Endothelial cell of umbilical vein (primary cell): ENCODE results near the gene DMD. TPM values are rescaled to one million over a fixed set of nuclear protein-coding genes. Genes with fewer than 3 reads are reported as not detected.

Experiments used
- BruUV-seq: library from RNA; stranded (reverse); fragments of 400-500 nt; replicated peaks from 2 replicates; lab custom pipeline; 2021; lab: Mats Ljungman, UMichigan
- CTCF ChIA-PET: fragments of 300-600, 350-600 bp; sonication (Branson Sonifier 250); formaldehyde crosslinking; loops from one replicate; lab custom pipeline; 2021; ENCODE audit warnings: antibody characterized with exemption, inconsistent platforms; lab: Charles Lee
- POLR2A ChIA-PET: fragments of 300-600, 350-600 bp; sonication (Branson Sonifier 250); formaldehyde crosslinking; loops from one replicate; lab custom pipeline; 2021; ENCODE audit warnings: antibody characterized with exemption, inconsistent platforms; lab: Charles Lee
- DNase-seq: peaks from one replicate; pipeline ENCODE4 v3.0.0-alpha.2; 2011; ENCODE audit warnings: low read depth, low spot score
- FAIRE-seq: peaks from 2 replicates; lab custom pipeline; 2011; peaks lifted over from hg19 to GRCh38; lab: Jason Lieb, UNC
- H2AFZ ChIP-seq: 2 replicates; pipeline ENCODE4 v1.6.0; 2012; ENCODE audit warnings: low read depth, low read length, control low read depth, inconsistent platforms
- H3K27ac ChIP-seq: 2 replicates; pipeline ENCODE4 v1.5.1; 2011; ENCODE audit warnings: low read depth, mild to moderate bottlenecking, control low read depth, low read length, moderate library complexity; ENCODE audit not compliant: insufficient read depth
- H3K27me3 ChIP-seq, 2 experiments: 2 replicates each; pipeline versions ENCODE4 v1.6.0 to v1.6.1; 2011; ENCODE audit warnings: low read length in 2 of 2, mixed read lengths in 1 of 2; ENCODE audit not compliant: control insufficient read depth in 2 of 2, insufficient read depth in 2 of 2
- H3K36me3 ChIP-seq, 2 experiments: 2 replicates in 1 of 2; 3 replicates in 1 of 2; pipeline ENCODE4 v1.5.1; 2011; ENCODE audit warnings: low read length in 2 of 2, mild to moderate bottlenecking in 1 of 2, moderate library complexity in 1 of 2; ENCODE audit not compliant: control insufficient read depth in 2 of 2, insufficient read depth in 2 of 2; ENCODE audit errors: extremely low read depth in 1 of 2
- H3K4me1 ChIP-seq: 3 replicates; pipeline ENCODE4 v1.5.1; 2011; ENCODE audit warnings: mild to moderate bottlenecking, low read length; ENCODE audit not compliant: control insufficient read depth, insufficient read depth; ENCODE audit errors: extremely low read depth
- H3K4me2 ChIP-seq: 2 replicates; pipeline ENCODE4 v1.6.1; 2011; ENCODE audit warnings: low read length, control low read depth, mixed read lengths; ENCODE audit not compliant: insufficient read depth
- H3K4me3 ChIP-seq, 3 experiments: fragments of 200-600 bp in 1 of 3; sonication (generic), shearing (Covaris generic) in 1 of 3; replicated peaks in 1 of 3; 2 replicates each; pipeline ENCODE4 v1.5.1; 2011 to 2016; ENCODE audit warnings: control low read depth in 3 of 3, low read length in 3 of 3, mild to moderate bottlenecking in 2 of 3, inconsistent platforms in 1 of 3, low read depth in 1 of 3, moderate library complexity in 1 of 3; ENCODE audit not compliant: insufficient read depth in 1 of 3
- H3K79me2 ChIP-seq: 2 replicates; pipeline ENCODE4 v1.6.0; 2012; ENCODE audit warnings: low read length, inconsistent platforms; ENCODE audit not compliant: control insufficient read depth, insufficient read depth
- H3K9ac ChIP-seq: replicated peaks from 2 replicates; pipeline ENCODE3; 2011; ENCODE audit warnings: low read length, control low read depth; ENCODE audit not compliant: insufficient read depth; ENCODE audit errors: extremely low read depth
- H3K9me1 ChIP-seq: replicated peaks from 3 replicates; pipeline ENCODE4 v1.6.0; 2011; ENCODE audit warnings: mild to moderate bottlenecking, low read length; ENCODE audit not compliant: control insufficient read depth, insufficient read depth; ENCODE audit errors: extremely low read depth
- H3K9me3 ChIP-seq: replicated peaks from 2 replicates; pipeline ENCODE4 v1.5.1; 2012; ENCODE audit warnings: low read length, inconsistent platforms; ENCODE audit not compliant: control insufficient read depth, insufficient read depth
- H4K20me1 ChIP-seq: replicated peaks from 2 replicates; pipeline ENCODE3; 2011; ENCODE audit warnings: mild to moderate bottlenecking, low read length; ENCODE audit not compliant: control insufficient read depth, insufficient read depth; ENCODE audit errors: extremely low read depth
- CTCF ChIP-seq, 2 donors: IDR thresholded peaks; 1 replicate in 1 of 2; 2 replicates in 1 of 2; pipeline ENCODE4 v1.5.1; 2011; ENCODE audit warnings: low read length in 2 of 2, mild to moderate bottlenecking in 2 of 2, moderate library complexity in 2 of 2, control low read depth in 1 of 2, inconsistent platforms in 1 of 2, low read depth in 1 of 2; ENCODE audit not compliant: insufficient read depth in 1 of 2; ENCODE audit errors: extremely low read depth in 1 of 2
- EZH2 ChIP-seq: IDR thresholded peaks from 2 replicates; pipeline ENCODE4 v1.6.1; 2012; ENCODE audit warnings: borderline replicate concordance, low read depth, mild to moderate bottlenecking, moderate library complexity, low read length, inconsistent platforms; ENCODE audit not compliant: severe bottlenecking
- FOS ChIP-seq: IDR thresholded peaks from 2 replicates; pipeline ENCODE4 v1.6.1; 2011; ENCODE audit warnings: mild to moderate bottlenecking, low read length, moderate library complexity, borderline replicate concordance; ENCODE audit not compliant: insufficient read depth
- GATA2 ChIP-seq: IDR thresholded peaks from 2 replicates; pipeline ENCODE4 v1.7.0; 2011; ENCODE audit warnings: low read depth, mild to moderate bottlenecking, moderate library complexity, mixed read lengths, low read length; ENCODE audit not compliant: insufficient read length, insufficient read depth
- JUN ChIP-seq: IDR thresholded peaks from 2 replicates; pipeline ENCODE4 v1.6.1; 2011; ENCODE audit warnings: borderline replicate concordance, low read depth; ENCODE audit not compliant: insufficient read length, insufficient read depth
- MYC ChIP-seq: IDR thresholded peaks from one replicate; pipeline ENCODE4 v1.6.1; 2011; ENCODE audit warnings: mild to moderate bottlenecking, low read depth, low read length
- POLR2A ChIP-seq: IDR thresholded peaks from 2 replicates; pipeline ENCODE4 v1.6.1; 2012; ENCODE audit warnings: low read depth, mild to moderate bottlenecking, control low read depth, low read length
- POLR2AphosphoS5 ChIP-seq: IDR thresholded peaks from 2 replicates; pipeline ENCODE4 v1.6.1; 2012; ENCODE audit warnings: low read depth, mild to moderate bottlenecking, control low read depth, low read length, moderate library complexity; ENCODE audit not compliant: insufficient read depth
- dilution Hi-C: fragments of 300-500 bp; cut with MboI; formaldehyde crosslinking; loops from one replicate; pipeline ENCODE4 v1.15.0; 2019; ENCODE audit warnings: low sequenced_read_pairs; ENCODE audit not compliant: extremely low pct_ligation_motif_present
- intact Hi-C: fragments of 100-400 bp; cut with micrococcal nuclease; formaldehyde crosslinking; loops from one replicate; pipeline ENCODE4 v1.10.0; 2022
- polyA plus RNA-seq, 4 experiments: library from polyadenylated mRNA; depleted of rRNA in 3 of 4; stranded (reverse) in 3 of 4; unstranded in 1 of 4; fragments of >200 nt; gene quantifications; 2 replicates each; pipeline versions ENCODE4 v1.2.1 to v1.2.3, GENCODE V29; 2011 to 2012; ENCODE audit warnings: missing spikeins in 1 of 4
- total RNA-seq: library from RNA; stranded (reverse); gene quantifications from 2 replicates; pipeline ENCODE4 v1.2.3, GENCODE V29; 2021

DMD gene
- total and polyA plus RNA-seq, 2 donors (not counting 3 experiments of a cell fraction or from before 2014, with no cell fraction given): 7.3 to 9.0 TPM

GRCh38 chrX:33195698-33196097 is 15.7 kb downstream of the DMD start:
- Histone ChIP-seq H3K4me1 (no peaks in the 10 kb centered on the region), H3K27ac (peak overlapping the region; percentile 83), H3K4me2 (peak overlapping the region; percentile 34), H3K9me1 (no peaks in the 10 kb centered on the region), H3K36me3 (no peaks in the 10 kb centered on the region), H4K20me1 (no peaks in the 10 kb centered on the region), H3K9ac (peak overlapping the region; percentile 69), H3K4me3 (no peak overlapping the region), H3K9me3 (no peaks in the 10 kb centered on the region), H3K27me3 (no peaks in the 10 kb centered on the region), H3K79me2 (no peaks in the 10 kb centered on the region), H2AFZ (no peak overlapping the region)
- FAIRE-seq (no peak), DNase-seq (no peak)
- ChIA-PET CTCF (interaction anchor here (1.2 kb wide), 1 partner anchor 8 kb away, joined by 3 read pairs; no protein-coding TSS in a partner anchor), POLR2A (interaction anchor here (1.2 kb wide), 1 partner anchor 9 kb away, joined by 3 read pairs; no protein-coding TSS in a partner anchor)
- TF ChIP-seq MYC (no peak), POLR2A (no peak), POLR2AphosphoS5 (no peak)
- dilution Hi-C loops: no loop called here
- intact Hi-C loops: loop anchor here (2.0 to 5.0 kb wide), 2 partner anchors 15 to 663 kb away; partner anchors contain the start of gene DMD
- BruUV-seq: no TSS peak

- intact Hi-C loops (loop anchor here (2.0 to 5.0 kb wide), 2 partner anchors 16 to 663 kb away; partner anchors contain the start of gene DMD), dilution Hi-C loops (no loop called here)
- TF ChIP-seq POLR2A (no peak), CTCF (IDR thresholded peaks at IDR 0.05; ENCODE audit: extremely low read depth in 1 of 2, insufficient read depth in 1 of 2, low read depth in 1 of 2, low read length in 2 of 2) (no peak), MYC (no peak), JUN (no peak), GATA2 (no peak), EZH2 (no peak), FOS (no peak)
- H3K4me3 ChIP-seq: no peak overlapping the region
- H3K27ac ChIP-seq: peak overlapping the region; percentile 83
- H3K27me3 ChIP-seq: no peaks in the 10 kb centered on the region
- DNase-seq (peak; percentile 62), FAIRE-seq (peak; percentile 80)
- peak overlapping the region; percentile 69 for H3K9ac ChIP-seq
- peak overlapping the region; percentile 34 for H3K4me2 ChIP-seq
- H3K9me1 ChIP-seq: no peaks in the 10 kb centered on the region
- H2AFZ ChIP-seq: peak overlapping the region; percentile 23
- no peaks in the 10 kb centered on the region for H3K79me2 ChIP-seq
- no peaks in the 10 kb centered on the region for H3K4me1 ChIP-seq
- ChIA-PET CTCF (interaction anchor here (1.2 kb wide), 1 partner anchor 9 kb away, joined by 3 read pairs; no protein-coding TSS in a partner anchor), POLR2A (interaction anchor here (1.2 kb wide), 1 partner anchor 10 kb away, joined by 3 read pairs; no protein-coding TSS in a partner anchor)
- no peaks in the 10 kb centered on the region for H3K9me3 ChIP-seq
- no peaks in the 10 kb centered on the region for H4K20me1 ChIP-seq
- no peaks in the 10 kb centered on the region for H3K36me3 ChIP-seq
- no TSS peak for BruUV-seq
Measured at GRCh38 chrX:33194876-33195433, 16.4 kb downstream of the DMD start.
